Measurements from ENCODE around the gene CCDC24.

GRCh38 chr1:44015206-44015605 is 23.8 kb downstream of the CCDC24 start:
- TF ChIP-seq CTCF (IDR thresholded peaks at IDR 0.05; ENCODE audit: insufficient read depth, low read depth, low read length), result no peak
- no peak for TF ChIP-seq EZH2 (IDR thresholded peaks at IDR 0.05; ENCODE audit: insufficient read depth, low read length)
